GM12891 (cell line): ENCODE measurements around the gene UBL4B.

Source experiments
- PAX5 ChIP-seq: IDR thresholded peaks from 2 replicates; pipeline ENCODE4 v1.6.1; 2011; ENCODE audit warnings: low read length, moderate library complexity, mild to moderate bottlenecking; ENCODE audit not compliant: insufficient read depth, severe bottlenecking
- POLR2A ChIP-seq: IDR thresholded peaks from 2 replicates; pipeline ENCODE4 v1.6.1; 2011; ENCODE audit warnings: low read depth, low read length, control low read depth
- POLR2AphosphoS5 ChIP-seq: IDR thresholded peaks from 2 replicates; pipeline ENCODE4 v1.6.1; 2011; ENCODE audit warnings: low read depth, low read length, control low read depth
- SPI1 ChIP-seq: IDR thresholded peaks from 2 replicates; pipeline ENCODE4 v1.6.1; 2011; ENCODE audit warnings: low read depth, low read length, control low read depth
- TAF1 ChIP-seq: IDR thresholded peaks from 2 replicates; pipeline ENCODE4 v1.6.1; 2011; ENCODE audit warnings: low read depth, low read length, control low read depth

- TF ChIP-seq POLR2AphosphoS5, result no peak
- no peak for TF ChIP-seq TAF1
- TF ChIP-seq POLR2A, result no peak
- no peak for TF ChIP-seq SPI1
- TF ChIP-seq PAX5, result no peak
Observed at GRCh38 chr1:110120960-110121561, 8.8 kb downstream of the UBL4B start.
